Measurements from ENCODE around the gene OR2S2. TPM values are rescaled to one million over a fixed set of nuclear protein-coding genes. Genes with fewer than 3 reads are reported as not detected.

Gene OR2S2
- total and polyA plus RNA-seq, 9 donors = 0.11 TPM; not detected in 8

- no peaks in the 10 kb centered on the region for H3K27me3 ChIP-seq (ENCODE audit: control insufficient read depth, insufficient read depth, low read length)
- H3K27ac ChIP-seq (ENCODE audit: low read length) = peak overlapping the region; percentile 95
- 71% methylated on average over 12 of the region's 14 CpGs for WGBS (ENCODE audit: insufficient coverage)
- H3K4me1 ChIP-seq (ENCODE audit: control insufficient read depth, insufficient read depth, low read length) = peaks cover 57% of the 10 kb centered on the region
- no peak overlapping the region for H3K4me3 ChIP-seq (ENCODE audit: low read length)
- no peaks in the 10 kb centered on the region for H3K36me3 ChIP-seq (ENCODE audit: control insufficient read depth, insufficient read depth, low read length)
- peak; percentile 33 for DNase-seq
- H3K9me3 ChIP-seq (replicated peaks; ENCODE audit: control insufficient read depth, low read depth, low read length) = no peaks in the 10 kb centered on the region
These were observed 47.2 kb downstream of the OR2S2 start for GRCh38 chr9:35910613-35911359.

- Histone ChIP-seq H3K27ac (ENCODE audit: low read length) (peak overlapping the region; percentile 95), H3K4me1 (ENCODE audit: control insufficient read depth, insufficient read depth, low read length) (peaks cover 61% of the 10 kb centered on the region), H3K9me3 (replicated peaks; ENCODE audit: control insufficient read depth, low read depth, low read length) (no peaks in the 10 kb centered on the region), H3K27me3 (ENCODE audit: control insufficient read depth, insufficient read depth, low read length) (no peaks in the 10 kb centered on the region), H3K36me3 (ENCODE audit: control insufficient read depth, insufficient read depth, low read length) (no peaks in the 10 kb centered on the region), H3K4me3 (ENCODE audit: low read length) (peak overlapping the region; percentile 5)
- DNase-seq = peak; percentile 53
- WGBS (ENCODE audit: insufficient coverage) = 82% methylated on average over 24 of the region's 34 CpGs
These were observed 48.0 kb downstream of the OR2S2 start for GRCh38 chr9:35909687-35910612.

- Histone ChIP-seq H3K4me1 (ENCODE audit: control insufficient read depth, insufficient read depth, low read length) (peaks cover 64% of the 10 kb centered on the region), H3K27ac (ENCODE audit: low read length) (peak within 1 kb of the TSS; percentile 95), H3K9me3 (replicated peaks; ENCODE audit: control insufficient read depth, low read depth, low read length) (no peaks in the 10 kb centered on the region), H3K36me3 (ENCODE audit: control insufficient read depth, insufficient read depth, low read length) (no peaks in the 10 kb centered on the region), H3K27me3 (ENCODE audit: control insufficient read depth, insufficient read depth, low read length) (no peaks in the 10 kb centered on the region), H3K4me3 (ENCODE audit: low read length) (peak within 1 kb of the TSS; percentile 5)
- no peak for DNase-seq
- 60% methylated on average over 10 of the region's 11 CpGs for WGBS (ENCODE audit: insufficient coverage)
These were observed 48.7 kb downstream of the OR2S2 start, which contains the start of gene SPAAR for GRCh38 chr9:35909274-35909673. Gene SPAAR, plus strand, starts transcription at chr9:35909490. Its CDS starts 974 bp downstream, at chr9:35910464.

- H3K27me3 ChIP-seq (ENCODE audit: control insufficient read depth, insufficient read depth, low read length) = no peaks in the 10 kb centered on the region
- H3K4me3 ChIP-seq (ENCODE audit: low read length) = no peak overlapping the region
- H3K4me1 ChIP-seq (ENCODE audit: control insufficient read depth, insufficient read depth, low read length) = peaks cover 69% of the 10 kb centered on the region
- DNase-seq = peak; percentile 87
- peak overlapping the region; percentile 95 for H3K27ac ChIP-seq (ENCODE audit: low read length)
- no peaks in the 10 kb centered on the region for H3K9me3 ChIP-seq (replicated peaks; ENCODE audit: control insufficient read depth, low read depth, low read length)
- 56% methylated on average over 6 of the region's 9 CpGs for WGBS (ENCODE audit: insufficient coverage)
- no peaks in the 10 kb centered on the region for H3K36me3 ChIP-seq (ENCODE audit: control insufficient read depth, insufficient read depth, low read length)
These were observed 49.3 kb downstream of the OR2S2 start for GRCh38 chr9:35908504-35909125.

- Histone ChIP-seq H3K9me3 (replicated peaks; ENCODE audit: control insufficient read depth, low read depth, low read length) (no peaks in the 10 kb centered on the region), H3K27ac (ENCODE audit: low read length) (peak overlapping the region; percentile 95), H3K36me3 (ENCODE audit: control insufficient read depth, insufficient read depth, low read length) (no peaks in the 10 kb centered on the region), H3K4me1 (ENCODE audit: control insufficient read depth, insufficient read depth, low read length) (peaks cover 74% of the 10 kb centered on the region), H3K4me3 (ENCODE audit: low read length) (no peak overlapping the region), H3K27me3 (ENCODE audit: control insufficient read depth, insufficient read depth, low read length) (no peaks in the 10 kb centered on the region)
- WGBS (ENCODE audit: insufficient coverage) = 20% methylated on average over 9 of the region's 13 CpGs
- DNase-seq = peak; percentile 97
These were observed 50.0 kb downstream of the OR2S2 start for GRCh38 chr9:35907711-35908503.

Other genes with a start within 250 kb of the OR2S2 start
- 78.0 TPM for gene TLN1, start 226.0 kb downstream of the OR2S2 start, total RNA-seq
- 100 to 1,000 TPM in 7 of 8 donors, 10 to 100 TPM in 1; 90.7 to 133 (median 118) TPM for gene TLN1, start 226.0 kb downstream of the OR2S2 start, polyA plus RNA-seq (ENCODE audit: insufficient read depth in 1 of 8, insufficient read length in 8 of 8, low replicate concordance in 1 of 8)
- gene CREB3, start 225.5 kb downstream of the OR2S2 start, total RNA-seq = 27.0 TPM
- 10 to 100 TPM; 23.5 to 30.7 (median 26.4) TPM for gene CREB3, start 225.5 kb downstream of the OR2S2 start, polyA plus RNA-seq (ENCODE audit: insufficient read depth in 1 of 8, insufficient read length in 8 of 8, low replicate concordance in 1 of 8)
- gene GBA2, start 208.9 kb downstream of the OR2S2 start, total RNA-seq = 42.9 TPM
- 10 to 100 TPM; 44.7 to 82.5 (median 62.0) TPM for gene GBA2, start 208.9 kb downstream of the OR2S2 start, polyA plus RNA-seq (ENCODE audit: insufficient read depth in 1 of 8, insufficient read length in 8 of 8, low replicate concordance in 1 of 8)
- gene RGP1, start 208.9 kb downstream of the OR2S2 start, total RNA-seq = 11.4 TPM
- 10 to 100 TPM; 15.5 to 23.6 (median 19.7) TPM for gene RGP1, start 208.9 kb downstream of the OR2S2 start, polyA plus RNA-seq (ENCODE audit: insufficient read depth in 1 of 8, insufficient read length in 8 of 8, low replicate concordance in 1 of 8)
- 0.18 TPM for gene MSMP, start 203.9 kb downstream of the OR2S2 start, total RNA-seq
- under 1 TPM in 2 of 8 donors, not detected in 6; 0.42 to 0.50 TPM for gene MSMP, start 203.9 kb downstream of the OR2S2 start, polyA plus RNA-seq (ENCODE audit: insufficient read depth in 1 of 8, insufficient read length in 8 of 8, low replicate concordance in 1 of 8)
- 16.8 TPM for gene NPR2, start 166.6 kb downstream of the OR2S2 start, total RNA-seq
- 10 to 100 TPM; 21.6 to 37.3 (median 27.1) TPM for gene NPR2, start 166.6 kb downstream of the OR2S2 start, polyA plus RNA-seq (ENCODE audit: insufficient read depth in 1 of 8, insufficient read length in 8 of 8, low replicate concordance in 1 of 8)
- gene SPAG8, start 145.9 kb downstream of the OR2S2 start, total RNA-seq = 1.5 TPM
- gene SPAG8, start 145.9 kb downstream of the OR2S2 start, polyA plus RNA-seq (ENCODE audit: insufficient read depth in 1 of 8, insufficient read length in 8 of 8, low replicate concordance in 1 of 8) = 1 to 10 TPM; 1.3 to 3.1 (median 2.1) TPM
- 33.6 TPM for gene HINT2, start 143.1 kb downstream of the OR2S2 start, total RNA-seq
- gene HINT2, start 143.1 kb downstream of the OR2S2 start, polyA plus RNA-seq (ENCODE audit: insufficient read depth in 1 of 8, insufficient read length in 8 of 8, low replicate concordance in 1 of 8) = 10 to 100 TPM; 24.5 to 35.6 (median 30.0) TPM
- gene FAM221B, start 129.4 kb downstream of the OR2S2 start, total RNA-seq = not detected
- gene FAM221B, start 129.4 kb downstream of the OR2S2 start, polyA plus RNA-seq (ENCODE audit: insufficient read depth in 1 of 8, insufficient read length in 8 of 8, low replicate concordance in 1 of 8) = under 1 TPM; 0.08 to 0.26 (median 0.20) TPM
- gene TMEM8B, start 128.9 kb downstream of the OR2S2 start, total RNA-seq = 5.1 TPM
- gene TMEM8B, start 128.9 kb downstream of the OR2S2 start, polyA plus RNA-seq (ENCODE audit: insufficient read depth in 1 of 8, insufficient read length in 8 of 8, low replicate concordance in 1 of 8) = 10 to 100 TPM; 12.8 to 22.3 (median 18.0) TPM
- not detected for gene OR13J1, start 87.8 kb downstream of the OR2S2 start, total RNA-seq
- under 1 TPM in 5 of 8 donors, not detected in 3; 0.07 to 0.29 (median 0.13) TPM for gene OR13J1, start 87.8 kb downstream of the OR2S2 start, polyA plus RNA-seq (ENCODE audit: insufficient read depth in 1 of 8, insufficient read length in 8 of 8, low replicate concordance in 1 of 8)
- 1.2 TPM for gene HRCT1, start 52.0 kb downstream of the OR2S2 start, total RNA-seq
- gene HRCT1, start 52.0 kb downstream of the OR2S2 start, polyA plus RNA-seq (ENCODE audit: insufficient read depth in 1 of 8, insufficient read length in 8 of 8, low replicate concordance in 1 of 8) = 1 to 10 TPM in 7 of 8 donors, under 1 TPM in 1; 0.82 to 1.9 (median 1.4) TPM
- 0.89 TPM for gene SPAAR, start 48.7 kb downstream of the OR2S2 start, total RNA-seq
- 1 to 10 TPM; 1.4 to 2.3 (median 1.9) TPM for gene SPAAR, start 48.7 kb downstream of the OR2S2 start, polyA plus RNA-seq (ENCODE audit: insufficient read depth in 1 of 8, insufficient read length in 8 of 8, low replicate concordance in 1 of 8)
- gene RECK, start 78.8 kb upstream of the OR2S2 start, total RNA-seq = 15.3 TPM
- gene RECK, start 78.8 kb upstream of the OR2S2 start, polyA plus RNA-seq (ENCODE audit: insufficient read depth in 1 of 8, insufficient read length in 8 of 8, low replicate concordance in 1 of 8) = 10 to 100 TPM; 18.9 to 45.7 (median 26.7) TPM
- 61.4 TPM for gene GLIPR2, start 178.6 kb upstream of the OR2S2 start, total RNA-seq
- gene GLIPR2, start 178.6 kb upstream of the OR2S2 start, polyA plus RNA-seq (ENCODE audit: insufficient read depth in 1 of 8, insufficient read length in 8 of 8, low replicate concordance in 1 of 8) = 100 to 1,000 TPM; 117 to 159 (median 129) TPM
- gene CCIN, start 211.2 kb upstream of the OR2S2 start, total RNA-seq = 0.62 TPM
- 1 to 10 TPM in 4 of 8 donors, under 1 TPM in 4; 0.45 to 1.5 (median 0.94) TPM for gene CCIN, start 211.2 kb upstream of the OR2S2 start, polyA plus RNA-seq (ENCODE audit: insufficient read depth in 1 of 8, insufficient read length in 8 of 8, low replicate concordance in 1 of 8)
- gene CLTA, start 232.8 kb upstream of the OR2S2 start, total RNA-seq = 130 TPM
- gene CLTA, start 232.8 kb upstream of the OR2S2 start, polyA plus RNA-seq (ENCODE audit: insufficient read depth in 1 of 8, insufficient read length in 8 of 8, low replicate concordance in 1 of 8) = 100 to 1,000 TPM; 112 to 156 (median 132) TPM

All from muscle of leg (tissue), 11 donors.